GM18867 (cell line): ENCODE data around the gene PRKG1.

Experiments used
- ATAC-seq: cut with Tn5 transposase; IDR thresholded peaks from one replicate; pipeline ENCODE4 v1.9.1; 2021; ENCODE audit warnings: mild to moderate bottlenecking, moderate library complexity; ENCODE audit not compliant: unreplicated experiment

The PRKG1 gene

GRCh38 chr10:51630640-51631005 lies 556.3 kb downstream of the PRKG1 start:
- ATAC-seq: no peak

GRCh38 chr10:51635436-51635835 lies 561.1 kb downstream of the PRKG1 start:
- ATAC-seq: no peak

GRCh38 chr10:51638211-51638610 lies 563.9 kb downstream of the PRKG1 start:
- ATAC-seq: no peak

- ATAC-seq: no peak
Measured at GRCh38 chr10:51638737-51639136, 564.5 kb downstream of the PRKG1 start.

GRCh38 chr10:51640120-51640819 lies 566.0 kb downstream of the PRKG1 start:
- ATAC-seq: no peak

- no peak for ATAC-seq
Measured at GRCh38 chr10:51642581-51642980, 568.3 kb downstream of the PRKG1 start.

- ATAC-seq: no peak
Measured at GRCh38 chr10:51643734-51644133, 569.4 kb downstream of the PRKG1 start.

- ATAC-seq: no peak
Measured at GRCh38 chr10:51649064-51649463, 574.8 kb downstream of the PRKG1 start.

- no peak for ATAC-seq
Measured at GRCh38 chr10:51651063-51651462, 576.8 kb downstream of the PRKG1 start.

- ATAC-seq: no peak
Measured at GRCh38 chr10:51653025-51653424, 578.7 kb downstream of the PRKG1 start.

GRCh38 chr10:51654918-51655317 lies 580.6 kb downstream of the PRKG1 start:
- ATAC-seq: no peak

- ATAC-seq: no peak
Measured at GRCh38 chr10:51656503-51656902, 582.2 kb downstream of the PRKG1 start.

- ATAC-seq: no peak
Measured at GRCh38 chr10:51658000-51658399, 583.7 kb downstream of the PRKG1 start.

GRCh38 chr10:51659344-51659743 lies 585.1 kb downstream of the PRKG1 start:
- no peak for ATAC-seq

- no peak for ATAC-seq
Measured at GRCh38 chr10:51663086-51663485, 588.8 kb downstream of the PRKG1 start.

GRCh38 chr10:51666456-51666855 lies 592.2 kb downstream of the PRKG1 start:
- ATAC-seq: no peak

- no peak for ATAC-seq
Measured at GRCh38 chr10:51667678-51668335, 593.5 kb downstream of the PRKG1 start.

GRCh38 chr10:51668336-51668689 lies 594.0 kb downstream of the PRKG1 start:
- no peak for ATAC-seq

- no peak for ATAC-seq
Measured at GRCh38 chr10:51669041-51669440, 594.8 kb downstream of the PRKG1 start.

- no peak for ATAC-seq
Measured at GRCh38 chr10:51672039-51672535, 597.8 kb downstream of the PRKG1 start.

- no peak for ATAC-seq
Measured at GRCh38 chr10:51675088-51675487, 600.8 kb downstream of the PRKG1 start.

- ATAC-seq: no peak
Measured at GRCh38 chr10:51679841-51680240, 605.6 kb downstream of the PRKG1 start.
